ENCODE data around the gene HCCS. TPM values are rescaled to one million over a fixed set of nuclear protein-coding genes. Genes with fewer than 3 reads are reported as not detected.
"Not testable (repeated sequence)": the region's sequence is repeated elsewhere in the genome, so short reads cannot be mapped to it uniquely, and the experiment has no call there.

The HCCS gene
- total RNA-seq, 1 experiment from 2014 or later = 28.2 TPM

DNA sequence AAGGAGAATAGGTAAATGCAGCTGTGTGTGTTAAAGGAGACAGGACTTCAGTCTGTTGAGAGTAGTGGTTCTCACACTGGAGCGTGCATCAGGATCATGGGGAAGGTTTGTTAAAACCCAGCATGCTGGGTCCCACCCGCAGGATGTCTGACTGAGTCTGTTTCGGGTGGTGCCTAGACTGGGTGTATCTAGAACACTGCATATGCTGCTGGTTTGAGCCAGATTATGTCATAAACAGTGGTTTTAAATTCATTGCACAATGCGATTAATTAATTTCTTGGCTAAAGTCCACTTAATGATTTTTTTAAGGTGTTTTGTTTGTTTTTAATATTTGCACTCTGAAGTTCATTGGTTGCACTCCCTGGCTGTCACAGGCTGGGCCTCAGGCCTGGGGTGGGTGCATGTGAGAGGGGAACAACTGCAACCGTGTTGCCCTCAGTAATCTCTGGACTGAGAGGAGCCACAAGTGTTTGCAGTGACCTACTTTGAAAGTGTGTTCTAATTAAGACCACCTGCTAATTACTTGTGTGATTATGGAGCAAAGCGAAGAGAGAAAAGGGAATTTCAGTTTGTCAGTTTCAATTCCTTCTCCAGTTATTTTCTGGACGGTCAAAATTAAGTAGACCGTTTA is 8.3 kb downstream of the HCCS start:
- Histone ChIP-seq H4K20me1 (ENCODE audit: insufficient read depth) (no peaks in the 10 kb centered on the region; the same call in 1 of the 2 replicates), H3K27ac (ENCODE audit: low read depth, low read length) (no peak overlapping the region), H3K9me2 (ENCODE audit: insufficient read depth) (no peaks in the 10 kb centered on the region), H3K27me3 (ENCODE audit: insufficient read depth, low read length) (no peaks in the 10 kb centered on the region), H3K79me2 (ENCODE audit: insufficient read depth, low read length) (peaks cover 10% of the 10 kb centered on the region), H3K4me3 (replicated peaks in 1 of 2; ENCODE audit: low read depth in 1 of 2, low read length in 2 of 2) (no peak overlapping the region), H3K4me2 (ENCODE audit: low read length) (no peak overlapping the region), H3K9me3 (ENCODE audit: control insufficient read depth in 1 of 2, insufficient read depth in 1 of 2, low read depth in 1 of 2, low read length in 2 of 2) (no peaks in the 10 kb centered on the region), H2AFZ (ENCODE audit: low read depth, low read length, poor library complexity, severe bottlenecking) (no peak overlapping the region), H3K4me1 (ENCODE audit: control insufficient read depth in 1 of 2, insufficient read depth in 2 of 2, low read length in 2 of 2) (no peaks in the 10 kb centered on the region), H3K9ac (ENCODE audit: low read length) (no peak overlapping the region), H3K36me3 (ENCODE audit: control insufficient read depth in 1 of 2, insufficient read depth in 2 of 2, low read length in 2 of 2) (peaks cover 36 to 37% of the 10 kb centered on the region in 2 experiments)
- TF ChIP-seq MAX (IDR thresholded peaks at IDR 0.05) (no peak), CBX3 (IDR thresholded peaks at IDR 0.05; ENCODE audit: low read depth) (no peak)
- ChIA-PET POLR2A (no interaction called here), RAD21 (ENCODE audit: low non-redundant PET in 1 of 2, low total read pairs in 2 of 2, uncharacterized antibody in 2 of 2, unreplicated experiment in 2 of 2) (no interaction called here), CTCF (no interaction called here)
- ATAC-seq = no peak
- DNase-seq (ENCODE audit: low read depth, low spot score) = no peak
- intact Hi-C loops (cut with micrococcal nuclease) = no loop called here
- no TSS peak for BruUV-seq (replicated peaks)

GRCh38 chrX:11123087-11123486 is 12.0 kb downstream of the HCCS start:
- DNase-seq (ENCODE audit: low read depth, low spot score); intact Hi-C loops (cut with micrococcal nuclease); H2AFZ ChIP-seq (ENCODE audit: low read depth, low read length, poor library complexity, severe bottlenecking); H3K9me2 ChIP-seq (ENCODE audit: insufficient read depth); H3K79me2 ChIP-seq (ENCODE audit: insufficient read depth, low read length); ATAC-seq; BruUV-seq (replicated peaks); H3K9me3 ChIP-seq (ENCODE audit: control insufficient read depth in 1 of 2, insufficient read depth in 1 of 2, low read depth in 1 of 2, low read length in 2 of 2); H3K4me1 ChIP-seq (ENCODE audit: control insufficient read depth in 1 of 2, insufficient read depth in 2 of 2, low read length in 2 of 2); H3K27me3 ChIP-seq (ENCODE audit: insufficient read depth, low read length); POLR2A ChIA-PET; H3K27ac ChIP-seq (ENCODE audit: low read depth, low read length); H3K9ac ChIP-seq (ENCODE audit: low read length); H4K20me1 ChIP-seq (ENCODE audit: insufficient read depth); CTCF ChIA-PET; H3K4me3 ChIP-seq (replicated peaks in 1 of 2; ENCODE audit: low read depth in 1 of 2, low read length in 2 of 2); H3K4me2 ChIP-seq (ENCODE audit: low read length); RAD21 ChIA-PET (ENCODE audit: low non-redundant PET in 1 of 2, low total read pairs in 2 of 2, uncharacterized antibody in 2 of 2, unreplicated experiment in 2 of 2): not testable (repeated sequence)
- peaks cover 11 to 17% of the 10 kb centered on the region in 2 experiments; a peak in 2 of 4 replicates for H3K36me3 ChIP-seq (ENCODE audit: control insufficient read depth in 1 of 2, insufficient read depth in 2 of 2, low read length in 2 of 2)
